Peyer's patch (tissue), 4 donors: ENCODE results near the gene MSLN.

Experiments
- CTCF ChIP-seq, 6 experiments: fragments of 450-650 bp in 4 of 6; fragments of 200-600 bp in 2 of 6; sonication (generic) in 1 of 6; IDR thresholded peaks; one replicate each; pipeline ENCODE4 v1.5.1; 2017 to 2019; ENCODE audit warnings: antibody characterized with exemption in 6 of 6, mild to moderate bottlenecking in 3 of 6, moderate library complexity in 1 of 6
- POLR2A ChIP-seq, 2 donors: fragments of 450-650 bp; IDR thresholded peaks; one replicate each; pipeline ENCODE4 v1.5.1; 2017; ENCODE audit warnings: antibody characterized with exemption in 2 of 2, mild to moderate bottlenecking in 2 of 2, moderate library complexity in 2 of 2

GRCh38 chr16:775236-775796 lies 14.8 kb downstream of the MSLN start:
- no peak for TF ChIP-seq CTCF (IDR thresholded peaks at IDR 0.05)
- TF ChIP-seq POLR2A (IDR thresholded peaks at IDR 0.05), result no peak
